A673 (cell line): ENCODE data around the gene SLC2A13.

Source experiments
- CTCF ChIP-seq: fragments of 300-800, 200-600 bp; sonication (generic); conservative IDR thresholded peaks from 2 replicates; pipeline ENCODE4 v1.5.1; 2017; ENCODE audit warnings: low read depth, mild to moderate bottlenecking, antibody characterized with exemption, low read length, moderate library complexity, mixed read lengths
- EZH2 ChIP-seq: fragments of 200-600 bp; sonication (generic); IDR thresholded peaks from 2 replicates; pipeline ENCODE4 v1.6.1; 2017; ENCODE audit warnings: borderline replicate concordance, low read depth, mild to moderate bottlenecking, mixed read lengths, antibody characterized with exemption, low read length; ENCODE audit not compliant: poor library complexity, severe bottlenecking

GRCh38 chr12:39764944-39765560 lies 340.8 kb downstream of the SLC2A13 start:
- TF ChIP-seq CTCF (peak; percentile 93), EZH2 (no peak)
